ENCODE results near the gene SFRP5.

SFRP5 gene

GRCh38 chr10:97733256-97733655 lies 38.5 kb downstream of the SFRP5 start:
- H3K27me3 ChIP-seq: no peaks in the 10 kb centered on the region
- no peak overlapping the region for H3K27ac ChIP-seq
- no peak for TF ChIP-seq CTCF (IDR thresholded peaks at IDR 0.05)
- no peak overlapping the region for H3K4me3 ChIP-seq
- no peaks in the 10 kb centered on the region for H3K9me3 ChIP-seq
- H3K36me3 ChIP-seq: no peaks in the 10 kb centered on the region
- intact Hi-C loops (cut with DNase I; ENCODE audit: low total_unique reads): loop anchor here (5.0 kb wide), 2 partner anchors 36 to 56 kb away; no protein-coding TSS in a partner anchor
- peaks cover 0 to 24% (median 13%) of the 10 kb centered on the region in 4 donors for H3K4me1 ChIP-seq
- DNase-seq: no peak

- no peaks in the 10 kb centered on the region for H3K9me3 ChIP-seq
- intact Hi-C loops (cut with DNase I; ENCODE audit: low total_unique reads): loop anchor here (5.0 kb wide), 2 partner anchors 35 to 55 kb away; no protein-coding TSS in a partner anchor
- no peak for DNase-seq
- H3K36me3 ChIP-seq: no peaks in the 10 kb centered on the region
- H3K4me1 ChIP-seq: peaks cover 0 to 15% (median 10%) of the 10 kb centered on the region in 4 donors
- H3K27ac ChIP-seq: no peak overlapping the region
- H3K4me3 ChIP-seq: no peak overlapping the region
- no peak for TF ChIP-seq CTCF (IDR thresholded peaks at IDR 0.05)
- H3K27me3 ChIP-seq: no peaks in the 10 kb centered on the region
These were observed 39.8 kb downstream of the SFRP5 start for GRCh38 chr10:97732052-97732359.

- Histone ChIP-seq H3K36me3 (no peaks in the 10 kb centered on the region), H3K27ac (peak overlapping the region in 1 of 2 donors; percentile 7), H3K27me3 (no peaks in the 10 kb centered on the region), H3K9me3 (no peaks in the 10 kb centered on the region), H3K4me1 (peaks cover 0 to 16% (median 12%) of the 10 kb centered on the region in 4 donors), H3K4me3 (no peak overlapping the region)
- peak; percentile 72 to 84 for DNase-seq
- peak; percentile 81 to 95 for TF ChIP-seq CTCF (IDR thresholded peaks at IDR 0.05)
- intact Hi-C loops (cut with DNase I; ENCODE audit: low total_unique reads): loop anchor here (5.0 kb wide), 2 partner anchors 34 to 54 kb away; no protein-coding TSS in a partner anchor
These were observed 40.3 kb downstream of the SFRP5 start for GRCh38 chr10:97731346-97732051.

- no peak for TF ChIP-seq CTCF (IDR thresholded peaks at IDR 0.05)
- intact Hi-C loops (cut with DNase I; ENCODE audit: low total_unique reads): no loop called here
- Histone ChIP-seq H3K4me3 (no peak overlapping the region), H3K36me3 (no peaks in the 10 kb centered on the region), H3K4me1 (peaks cover 0 to 17% (median 12%) of the 10 kb centered on the region in 4 donors), H3K9me3 (no peaks in the 10 kb centered on the region), H3K27ac (no peak overlapping the region), H3K27me3 (no peaks in the 10 kb centered on the region)
- no peak for DNase-seq
These were observed 42.8 kb downstream of the SFRP5 start for GRCh38 chr10:97729014-97729413.

- DNase-seq: no peak
- intact Hi-C loops (cut with DNase I; ENCODE audit: low total_unique reads): no loop called here
These were observed 45.1 kb downstream of the SFRP5 start for GRCh38 chr10:97726636-97727178.

More at GRCh38 chr10:97726636-97727178, 45.1 kb downstream of the SFRP5 start:
- peak overlapping the region; percentile 59 to 82 for H3K27ac ChIP-seq
- peaks cover 0 to 23% (median 10%) of the 10 kb centered on the region in 4 donors for H3K4me1 ChIP-seq
- no peak for TF ChIP-seq CTCF (IDR thresholded peaks at IDR 0.05)
- H3K4me3 ChIP-seq: no peak overlapping the region
- no peaks in the 10 kb centered on the region for H3K27me3 ChIP-seq
- H3K36me3 ChIP-seq: peaks cover 0 to 6% (median 0%) of the 10 kb centered on the region in 3 donors
- H3K9me3 ChIP-seq: no peaks in the 10 kb centered on the region
